ENCODE results near the gene NEGR1. TPM values are rescaled to one million over a fixed set of nuclear protein-coding genes. Genes with fewer than 3 reads are reported as not detected.

NEGR1 gene
- total RNA-seq, 1 experiment from 2014 or later, result 19.2 TPM

GRCh38 chr1:71565262-71565661, 717.1 kb downstream of the NEGR1 start:
- BruUV-seq (replicated peaks), result no TSS peak
- CTCF ChIA-PET, result no interaction called here

GRCh38 chr1:71562298-71562697, 720.0 kb downstream of the NEGR1 start:
- H3K4me3 Mint-ChIP-seq (ENCODE audit: low read depth, unreplicated experiment), result no peak overlapping the region
- CTCF ChIA-PET, result no interaction called here
- H3K36me3 Mint-ChIP-seq (ENCODE audit: insufficient read depth, unreplicated experiment), result no peaks in the 10 kb centered on the region
- DNase-seq, result no peak
- H3K27ac Mint-ChIP-seq (ENCODE audit: unreplicated experiment), result no peak overlapping the region
- no peaks in the 10 kb centered on the region for H3K27me3 Mint-ChIP-seq (ENCODE audit: unreplicated experiment)
- TF ChIP-seq CTCF (IDR thresholded peaks at IDR 0.05; ENCODE audit: unreplicated experiment), result no peak
- no TSS peak for BruUV-seq (replicated peaks)
- H3K9me3 Mint-ChIP-seq (ENCODE audit: low read depth, unreplicated experiment), result peaks cover 6% of the 10 kb centered on the region
- H3K4me1 Mint-ChIP-seq (ENCODE audit: low read depth, unreplicated experiment), result no peaks in the 10 kb centered on the region
- intact Hi-C loops (cut with micrococcal nuclease; ENCODE audit: unreplicated experiment), result no loop called here

More at GRCh38 chr1:71565262-71565661, 717.1 kb downstream of the NEGR1 start:
- no peak for TF ChIP-seq CTCF (IDR thresholded peaks at IDR 0.05; ENCODE audit: unreplicated experiment)
- Mint-ChIP-seq H3K4me3 (ENCODE audit: low read depth, unreplicated experiment) (no peak overlapping the region), H3K9me3 (ENCODE audit: low read depth, unreplicated experiment) (peaks cover 4% of the 10 kb centered on the region), H3K36me3 (ENCODE audit: insufficient read depth, unreplicated experiment) (no peaks in the 10 kb centered on the region), H3K4me1 (ENCODE audit: low read depth, unreplicated experiment) (no peaks in the 10 kb centered on the region), H3K27ac (ENCODE audit: unreplicated experiment) (no peak overlapping the region), H3K27me3 (ENCODE audit: unreplicated experiment) (no peaks in the 10 kb centered on the region)
- intact Hi-C loops (cut with micrococcal nuclease; ENCODE audit: unreplicated experiment), result no loop called here
- DNase-seq, result no peak

GRCh38 chr1:71561729-71562128, 720.6 kb downstream of the NEGR1 start:
- BruUV-seq (replicated peaks), result no TSS peak
- H3K27me3 Mint-ChIP-seq (ENCODE audit: unreplicated experiment), result no peaks in the 10 kb centered on the region
- H3K4me1 Mint-ChIP-seq (ENCODE audit: low read depth, unreplicated experiment), result no peaks in the 10 kb centered on the region
- no peaks in the 10 kb centered on the region for H3K36me3 Mint-ChIP-seq (ENCODE audit: insufficient read depth, unreplicated experiment)
- H3K27ac Mint-ChIP-seq (ENCODE audit: unreplicated experiment), result no peak overlapping the region
- intact Hi-C loops (cut with micrococcal nuclease; ENCODE audit: unreplicated experiment), result no loop called here
- DNase-seq, result no peak
- peaks cover 6% of the 10 kb centered on the region for H3K9me3 Mint-ChIP-seq (ENCODE audit: low read depth, unreplicated experiment)
- CTCF ChIA-PET, result no interaction called here
- H3K4me3 Mint-ChIP-seq (ENCODE audit: low read depth, unreplicated experiment), result no peak overlapping the region
- no peak for TF ChIP-seq CTCF (IDR thresholded peaks at IDR 0.05; ENCODE audit: unreplicated experiment)

- Mint-ChIP-seq H3K27ac (ENCODE audit: unreplicated experiment) (no peak overlapping the region), H3K9me3 (ENCODE audit: low read depth, unreplicated experiment) (peaks cover 6% of the 10 kb centered on the region), H3K36me3 (ENCODE audit: insufficient read depth, unreplicated experiment) (no peaks in the 10 kb centered on the region), H3K4me1 (ENCODE audit: low read depth, unreplicated experiment) (no peaks in the 10 kb centered on the region), H3K27me3 (ENCODE audit: unreplicated experiment) (no peaks in the 10 kb centered on the region), H3K4me3 (ENCODE audit: low read depth, unreplicated experiment) (no peak overlapping the region)
- BruUV-seq (replicated peaks), result no TSS peak
- TF ChIP-seq CTCF (IDR thresholded peaks at IDR 0.05; ENCODE audit: unreplicated experiment), result no peak
- CTCF ChIA-PET, result no interaction called here
- intact Hi-C loops (cut with micrococcal nuclease; ENCODE audit: unreplicated experiment), result no loop called here
- DNase-seq, result no peak
Measured at GRCh38 chr1:71561206-71561605, 721.1 kb downstream of the NEGR1 start.

Data from Calu3 (cell line).